D721Med (cell line): Measurements from ENCODE around the gene TTLL9.
A peak's percentile ranks its signal among the peaks of the same experiment; 100 is the strongest.

Source experiments
- DNase-seq: peaks from one replicate; pipeline ENCODE4 v3.0.0; 2011; ENCODE audit warnings: low spot score; ENCODE audit not compliant: insufficient read length
- FAIRE-seq: peaks from 2 replicates; lab custom pipeline; 2011; peaks lifted over from hg19 to GRCh38; lab: Jason Lieb, UNC
- CTCF ChIP-seq: IDR thresholded peaks from 2 replicates; pipeline ENCODE4 v1.5.1; 2012; ENCODE audit warnings: mild to moderate bottlenecking, control low read depth; ENCODE audit not compliant: insufficient read depth; ENCODE audit errors: missing control alignments

Gene TTLL9

GRCh38 chr20:31869942-31870725 is at the start of gene TTLL9, which contains the start of gene DUSP15:
TSS of gene TTLL9 (plus strand) at chr20:31870634. CDS start at chr20:31871127, 493 bp downstream.
TSS of gene DUSP15 (minus strand) at chr20:31870527. CDS start at chr20:31870337, 190 bp downstream.
- FAIRE-seq (no peak), DNase-seq (peak; percentile 47)
- TF ChIP-seq CTCF: no peak

- TF ChIP-seq CTCF: no peak
- no peak for FAIRE-seq
- no peak for DNase-seq
These were observed 49.0 kb upstream of the TTLL9 start for GRCh38 chr20:31821427-31821826.

- TF ChIP-seq CTCF: peak; percentile 87
- FAIRE-seq (no peak), DNase-seq (peak; percentile 82)
These were observed 47.8 kb upstream of the TTLL9 start for GRCh38 chr20:31822421-31823330.

GRCh38 chr20:31823360-31824124 is 46.9 kb upstream of the TTLL9 start:
- DNase-seq: no peak
- no peak for FAIRE-seq
- no peak for TF ChIP-seq CTCF

- FAIRE-seq (no peak), DNase-seq (no peak)
- TF ChIP-seq CTCF: no peak
These were observed 46.3 kb upstream of the TTLL9 start for GRCh38 chr20:31824125-31824485.

- TF ChIP-seq CTCF: no peak
- DNase-seq (no peak), FAIRE-seq (no peak)
These were observed 45.7 kb upstream of the TTLL9 start for GRCh38 chr20:31824554-31825313.
